ENCODE results near the gene PUS1. TPM values are rescaled to one million over a fixed set of nuclear protein-coding genes. Genes with fewer than 3 reads are reported as not detected.

The PUS1 gene
- total RNA-seq, 2 experiments from 2014 or later = 43.5 to 78.3 TPM

- Histone ChIP-seq H2AFZ (ENCODE audit: low read length) (no peak overlapping the region), H3K27ac (ENCODE audit: low read depth, low read length, poor library complexity, severe bottlenecking) (no peak overlapping the region), H3K4me1 (ENCODE audit: insufficient read depth, low read length, poor library complexity, severe bottlenecking) (no peaks in the 10 kb centered on the region), H4K20me1 (ENCODE audit: insufficient read depth, low read length) (no peaks in the 10 kb centered on the region), H3K79me2 (ENCODE audit: insufficient read depth, low read depth, low read length) (no peaks in the 10 kb centered on the region), H3K4me2 (ENCODE audit: low read length) (no peak overlapping the region), H3K9me2 (ENCODE audit: insufficient read depth, low read length) (no peaks in the 10 kb centered on the region), H3K9me3 (ENCODE audit: low read length) (no peaks in the 10 kb centered on the region), H3K36me3 (ENCODE audit: insufficient read depth, low read length) (no peaks in the 10 kb centered on the region), H3K4me3 (ENCODE audit: low read depth, low read length, poor library complexity, severe bottlenecking) (no peak overlapping the region)
- no TSS peak for BruUV-seq (replicated peaks)
- ChIA-PET CTCF (ENCODE audit: unreplicated experiment) (no interaction called here), POLR2A (no interaction called here)
- intact Hi-C loops (cut with micrococcal nuclease; ENCODE audit: unreplicated experiment) = no loop called here
- no peak for DNase-seq (ENCODE audit: low spot score)
- TF ChIP-seq EZH2phosphoT487 (IDR thresholded peaks at IDR 0.05; ENCODE audit: borderline replicate concordance, low read depth, low read length) = no peak
- TF ChIP-seq, protein P1, sequence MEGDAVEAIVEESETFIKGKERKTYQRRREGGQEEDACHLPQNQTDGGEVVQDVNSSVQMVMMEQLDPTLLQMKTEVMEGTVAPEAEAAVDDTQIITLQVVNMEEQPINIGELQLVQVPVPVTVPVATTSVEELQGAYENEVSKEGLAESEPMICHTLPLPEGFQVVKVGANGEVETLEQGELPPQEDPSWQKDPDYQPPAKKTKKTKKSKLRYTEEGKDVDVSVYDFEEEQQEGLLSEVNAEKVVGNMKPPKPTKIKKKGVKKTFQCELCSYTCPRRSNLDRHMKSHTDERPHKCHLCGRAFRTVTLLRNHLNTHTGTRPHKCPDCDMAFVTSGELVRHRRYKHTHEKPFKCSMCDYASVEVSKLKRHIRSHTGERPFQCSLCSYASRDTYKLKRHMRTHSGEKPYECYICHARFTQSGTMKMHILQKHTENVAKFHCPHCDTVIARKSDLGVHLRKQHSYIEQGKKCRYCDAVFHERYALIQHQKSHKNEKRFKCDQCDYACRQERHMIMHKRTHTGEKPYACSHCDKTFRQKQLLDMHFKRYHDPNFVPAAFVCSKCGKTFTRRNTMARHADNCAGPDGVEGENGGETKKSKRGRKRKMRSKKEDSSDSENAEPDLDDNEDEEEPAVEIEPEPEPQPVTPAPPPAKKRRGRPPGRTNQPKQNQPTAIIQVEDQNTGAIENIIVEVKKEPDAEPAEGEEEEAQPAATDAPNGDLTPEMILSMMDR (conservative IDR thresholded peaks at IDR 0.05; ENCODE audit: low read length) = no peak
These were observed 19.3 kb upstream of the PUS1 start for GRCh38 chr12:131909752-131910219.

GRCh38 chr12:131910302-131911027, 18.6 kb upstream of the PUS1 start:
- Histone ChIP-seq H3K4me1 (ENCODE audit: insufficient read depth, low read length, poor library complexity, severe bottlenecking) (no peaks in the 10 kb centered on the region), H3K4me3 (ENCODE audit: low read depth, low read length, poor library complexity, severe bottlenecking) (no peak overlapping the region), H4K20me1 (ENCODE audit: insufficient read depth, low read length) (no peaks in the 10 kb centered on the region), H3K4me2 (ENCODE audit: low read length) (no peak overlapping the region), H3K36me3 (ENCODE audit: insufficient read depth, low read length) (no peaks in the 10 kb centered on the region), H2AFZ (ENCODE audit: low read length) (no peak overlapping the region), H3K9me2 (ENCODE audit: insufficient read depth, low read length) (no peaks in the 10 kb centered on the region), H3K79me2 (ENCODE audit: insufficient read depth, low read depth, low read length) (no peaks in the 10 kb centered on the region), H3K9me3 (ENCODE audit: low read length) (no peaks in the 10 kb centered on the region), H3K27ac (ENCODE audit: low read depth, low read length, poor library complexity, severe bottlenecking) (no peak overlapping the region)
- no TSS peak for BruUV-seq (replicated peaks)
- intact Hi-C loops (cut with micrococcal nuclease; ENCODE audit: unreplicated experiment) = no loop called here
- ChIA-PET CTCF (ENCODE audit: unreplicated experiment) (no interaction called here), POLR2A (no interaction called here)
- no peak for DNase-seq (ENCODE audit: low spot score)
- TF ChIP-seq, protein P1 (conservative IDR thresholded peaks at IDR 0.05; ENCODE audit: low read length) = no peak
- no peak for TF ChIP-seq EZH2phosphoT487 (IDR thresholded peaks at IDR 0.05; ENCODE audit: borderline replicate concordance, low read depth, low read length)

- no peak overlapping the region for H2AFZ ChIP-seq (ENCODE audit: low read length)
- intact Hi-C loops (cut with micrococcal nuclease; ENCODE audit: unreplicated experiment) = no loop called here
- no peak overlapping the region for H3K27ac ChIP-seq (ENCODE audit: low read depth, low read length, poor library complexity, severe bottlenecking)
- no peaks in the 10 kb centered on the region for H3K79me2 ChIP-seq (ENCODE audit: insufficient read depth, low read depth, low read length)
- no peak overlapping the region for H3K4me2 ChIP-seq (ENCODE audit: low read length)
- no peaks in the 10 kb centered on the region for H3K9me2 ChIP-seq (ENCODE audit: insufficient read depth, low read length)
- H3K4me1 ChIP-seq (ENCODE audit: insufficient read depth, low read length, poor library complexity, severe bottlenecking) = no peaks in the 10 kb centered on the region
- POLR2A ChIA-PET = no interaction called here
- H4K20me1 ChIP-seq (ENCODE audit: insufficient read depth, low read length) = no peaks in the 10 kb centered on the region
- TF ChIP-seq EZH2phosphoT487 (IDR thresholded peaks at IDR 0.05; ENCODE audit: borderline replicate concordance, low read depth, low read length) = no peak
- TF ChIP-seq, protein P1 (conservative IDR thresholded peaks at IDR 0.05; ENCODE audit: low read length) = no peak
- no peaks in the 10 kb centered on the region for H3K36me3 ChIP-seq (ENCODE audit: insufficient read depth, low read length)
- BruUV-seq (replicated peaks) = no TSS peak
- no peak for DNase-seq (ENCODE audit: low spot score)
- CTCF ChIA-PET (ENCODE audit: unreplicated experiment) = no interaction called here
- no peak overlapping the region for H3K4me3 ChIP-seq (ENCODE audit: low read depth, low read length, poor library complexity, severe bottlenecking)
- no peaks in the 10 kb centered on the region for H3K9me3 ChIP-seq (ENCODE audit: low read length)
These were observed 17.9 kb upstream of the PUS1 start for GRCh38 chr12:131911028-131911650.
